SK-N-SH (cell line): ENCODE results near the gene SKA2. TPM values are rescaled to one million over a fixed set of nuclear protein-coding genes. Genes with fewer than 3 reads are reported as not detected.

Experiments
- CTCF ChIA-PET: fragments of 300-600, 350-600 bp; formaldehyde crosslinking; extraction: SDS; loops from one replicate; lab custom pipeline; 2021; lab: Yijun Ruan, JAX
- POLR2A ChIA-PET: fragments of 350-600 bp; sonication (Branson Sonifier 250); formaldehyde crosslinking; extraction: SDS; loops from one replicate; lab custom pipeline; 2020; ENCODE audit warnings: antibody characterized with exemption, inconsistent platforms; lab: Yijun Ruan, JAX
- DNase-seq: peaks from one replicate; pipeline ENCODE4 v3.0.0; 2012
- H2AFZ ChIP-seq: fragments of 200-600 bp; sonication (generic); 2 replicates; pipeline ENCODE4 v1.8.1; 2016; ENCODE audit warnings: antibody characterized with exemption, mild to moderate bottlenecking, low read depth
- H3F3A ChIP-seq: fragments of 200-600 bp; sonication (generic); replicated peaks from 2 replicates; pipeline ENCODE3; 2016; ENCODE audit warnings: antibody characterized with exemption, mild to moderate bottlenecking; ENCODE audit not compliant: insufficient read depth
- H3K27ac ChIP-seq, 2 experiments: fragments of 200-500 bp in 1 of 2; fragments of 200-600 bp in 1 of 2; sonication (Bioruptor generic) in 1 of 2; sonication (generic), shearing (Covaris generic) in 1 of 2; 2 replicates each; pipeline versions ENCODE4 v1.5.1 to v1.6.1; 2014 to 2016; ENCODE audit warnings: low read depth in 2 of 2, inconsistent platforms in 1 of 2, low read length in 1 of 2, mild to moderate bottlenecking in 1 of 2, mixed read lengths in 1 of 2
- H3K27me3 ChIP-seq: fragments of 200-600 bp; sonication (generic), shearing (Covaris generic); 2 replicates; pipeline ENCODE4 v1.6.1; 2016; ENCODE audit warnings: mixed run types; ENCODE audit not compliant: insufficient read depth
- H3K36me3 ChIP-seq, 2 experiments: fragments of 200-500 bp in 1 of 2; fragments of 200-600 bp in 1 of 2; sonication (Bioruptor generic) in 1 of 2; sonication (generic) in 1 of 2; replicated peaks in 1 of 2; 2 replicates each; pipeline versions ENCODE3 to v1.5.1; 2014 to 2016; ENCODE audit warnings: low read length in 1 of 2, mild to moderate bottlenecking in 1 of 2; ENCODE audit not compliant: insufficient read depth in 2 of 2, control insufficient read depth in 1 of 2
- H3K4me1 ChIP-seq, 2 experiments: fragments of 200-500 bp in 1 of 2; fragments of 200-600 bp in 1 of 2; sonication (Bioruptor generic) in 1 of 2; sonication (generic), shearing (Covaris generic) in 1 of 2; 2 replicates each; pipeline versions ENCODE4 v1.5.1 to v1.6.1; 2014 to 2016; ENCODE audit warnings: low read depth in 1 of 2, low read length in 1 of 2, mixed run types in 1 of 2; ENCODE audit not compliant: insufficient read depth in 2 of 2, control insufficient read depth in 1 of 2
- H3K4me2 ChIP-seq: fragments of 200-600 bp; sonication (generic), shearing (Covaris generic); 2 replicates; pipeline ENCODE4 v1.6.1; 2017; ENCODE audit warnings: mixed run types
- H3K4me3 ChIP-seq, 2 experiments: fragments of 200-500 bp in 1 of 2; fragments of 200-600 bp in 1 of 2; sonication (Bioruptor generic) in 1 of 2; sonication (generic), shearing (Covaris generic) in 1 of 2; 2 replicates each; pipeline versions ENCODE4 v1.5.1 to v1.8.1; 2014 to 2016; ENCODE audit warnings: low read depth in 2 of 2, inconsistent platforms in 1 of 2, low read length in 1 of 2, mild to moderate bottlenecking in 1 of 2, mixed read lengths in 1 of 2, moderate library complexity in 1 of 2
- H3K79me2 ChIP-seq: fragments of 200-600 bp; sonication (generic); 2 replicates; pipeline ENCODE4 v1.8.1; 2017; ENCODE audit warnings: mild to moderate bottlenecking; ENCODE audit not compliant: insufficient read depth
- H3K9ac ChIP-seq: fragments of 200-600 bp; sonication (generic); 2 replicates; pipeline ENCODE4 v1.6.1; 2017; ENCODE audit warnings: mixed run types
- H3K9me2 ChIP-seq: fragments of 200-600 bp; sonication (generic); 2 replicates; pipeline ENCODE4 v1.6.1; 2017; ENCODE audit warnings: mixed run types
- H3K9me3 ChIP-seq: fragments of 200-600 bp; sonication (generic); 2 replicates; pipeline ENCODE4 v1.6.1; 2017; ENCODE audit warnings: mixed run types, mild to moderate bottlenecking, moderate library complexity
- H4K20me1 ChIP-seq: fragments of 200-600 bp; sonication (generic); 2 replicates; pipeline ENCODE4 v1.6.1; 2017; ENCODE audit warnings: mild to moderate bottlenecking, mixed run types; ENCODE audit not compliant: insufficient read depth
- ELF1 ChIP-seq: IDR thresholded peaks from 2 replicates; pipeline ENCODE4 v1.4.0; 2012
- EP300 ChIP-seq, 2 experiments: IDR thresholded peaks; 2 replicates each; pipeline versions ENCODE4 v1.4.0 to v1.6.1; 2012; ENCODE audit warnings: borderline replicate concordance in 1 of 2, low read depth in 1 of 2, low read length in 1 of 2
- FOSL2 ChIP-seq: IDR thresholded peaks from 2 replicates; pipeline ENCODE4 v1.4.0; 2012; ENCODE audit warnings: low read depth, mild to moderate bottlenecking, moderate library complexity, borderline replicate concordance
- GATA2 ChIP-seq: sonication (generic); formaldehyde crosslinking; IDR thresholded peaks from 2 replicates; pipeline ENCODE4 v1.5.0; 2020; ENCODE audit warnings: mild to moderate bottlenecking, missing genetic modification reagents
- MEF2A ChIP-seq: IDR thresholded peaks from 2 replicates; pipeline ENCODE4 v1.4.0; 2012; ENCODE audit warnings: low read depth, borderline replicate concordance
- NFIC ChIP-seq: IDR thresholded peaks from 2 replicates; pipeline ENCODE4 v1.4.0; 2012; ENCODE audit warnings: borderline replicate concordance
- POLR2AphosphoS5 ChIP-seq: IDR thresholded peaks from 2 replicates; pipeline ENCODE4 v1.6.1; 2012; ENCODE audit warnings: low read depth, low read length
- RCOR1 ChIP-seq: fragments of 150-350 bp; IDR thresholded peaks from 2 replicates; pipeline ENCODE4 v1.6.1; 2017; ENCODE audit warnings: antibody characterized with exemption, low read length
- RXRA ChIP-seq: IDR thresholded peaks from 2 replicates; pipeline ENCODE4 v1.4.0; 2012; ENCODE audit warnings: low read depth, mild to moderate bottlenecking, borderline replicate concordance
- SMC3 ChIP-seq: IDR thresholded peaks from 2 replicates; pipeline ENCODE4 v1.6.1; 2012; ENCODE audit warnings: low read depth, low read length, improper control_type of control experiment
- TAF1 ChIP-seq: IDR thresholded peaks from 2 replicates; pipeline ENCODE4 v1.6.1; 2012; ENCODE audit warnings: low read depth, mild to moderate bottlenecking, low read length, moderate library complexity, borderline replicate concordance
- TCF12 ChIP-seq: IDR thresholded peaks from 2 replicates; pipeline ENCODE4 v1.4.0; 2012
- polyA plus RNA-seq, 3 experiments: library from polyadenylated mRNA; depleted of rRNA; stranded (reverse); fragments of >200 nt; gene quantifications; 2 replicates each; pipeline ENCODE4 v1.2.3, GENCODE V29; 2012
- TF ChIP-seq, protein P1 (sequence below): IDR thresholded peaks from 2 replicates; pipeline ENCODE4 v1.4.0; 2012; ENCODE audit warnings: low read depth, borderline replicate concordance
- TF ChIP-seq, protein P2 (sequence below): fragments of 200-600 bp; sonication (generic); IDR thresholded peaks from 2 replicates; pipeline ENCODE4 v1.6.1; 2017; ENCODE audit warnings: antibody characterized with exemption, mild to moderate bottlenecking, moderate library complexity
- TF ChIP-seq, protein P3 (sequence below): IDR thresholded peaks from 2 replicates; pipeline ENCODE4; 2012

The SKA2 gene
- polyA plus RNA-seq, 1 of the 3 experiments (the other 2 are of a cell fraction): 12.8 TPM

DNA sequence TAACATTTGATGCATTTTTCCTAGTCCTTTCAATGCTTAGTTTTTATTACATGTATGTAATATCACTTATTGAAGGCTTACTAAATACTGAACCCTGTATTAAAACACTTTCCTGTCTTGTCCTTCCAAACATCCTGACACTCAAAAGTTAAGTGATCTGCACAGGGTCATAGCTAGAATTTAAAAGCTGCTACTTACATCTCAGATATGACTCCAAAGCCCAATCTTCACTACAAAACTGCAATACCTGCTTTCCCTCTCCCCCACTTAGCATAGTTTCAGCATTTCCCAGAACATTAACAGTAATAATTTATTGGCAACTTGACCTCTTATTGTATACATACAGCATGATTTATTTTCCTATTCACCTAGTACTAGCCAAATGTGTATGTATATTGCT, 44.0 kb downstream of the SKA2 start:
- Histone ChIP-seq H3K9me3 (no peaks in the 10 kb centered on the region), H3K4me3 (no peak overlapping the region), H3K9me2 (no peaks in the 10 kb centered on the region), H3K36me3 (peaks cover 20 to 33% of the 10 kb centered on the region in 2 experiments), H4K20me1 (no peaks in the 10 kb centered on the region), H3K27ac (no peak overlapping the region), H3K79me2 (peaks cover 49% of the 10 kb centered on the region), H3K9ac (no peak overlapping the region), H2AFZ (no peak overlapping the region), H3K4me2 (no peak overlapping the region), H3F3A (peaks cover 7% of the 10 kb centered on the region), H3K27me3 (no peaks in the 10 kb centered on the region), H3K4me1 (peaks cover 0 to 3% of the 10 kb centered on the region in 2 experiments; a peak in 2 of 4 replicates)
- ChIA-PET POLR2A (no interaction called here), CTCF (interaction anchor here (2.0 kb wide), 1 partner anchor 14 kb away, joined by 4 read pairs; no protein-coding TSS in a partner anchor)
- no peak for DNase-seq
- TF ChIP-seq MEF2A (no peak), TCF12 (no peak), FOSL2 (no peak), RCOR1 (no peak), ELF1 (no peak), GATA2 (CRISPR knock-in tag) (no peak), EP300 (IDR thresholded peaks at IDR 0.05; ENCODE audit: borderline replicate concordance in 1 of 2, low read depth in 1 of 2, low read length in 1 of 2) (no peak), RXRA (no peak), SMC3 (no peak), TAF1 (no peak), NFIC (no peak), POLR2AphosphoS5 (no peak)
- TF ChIP-seq, protein P1, sequence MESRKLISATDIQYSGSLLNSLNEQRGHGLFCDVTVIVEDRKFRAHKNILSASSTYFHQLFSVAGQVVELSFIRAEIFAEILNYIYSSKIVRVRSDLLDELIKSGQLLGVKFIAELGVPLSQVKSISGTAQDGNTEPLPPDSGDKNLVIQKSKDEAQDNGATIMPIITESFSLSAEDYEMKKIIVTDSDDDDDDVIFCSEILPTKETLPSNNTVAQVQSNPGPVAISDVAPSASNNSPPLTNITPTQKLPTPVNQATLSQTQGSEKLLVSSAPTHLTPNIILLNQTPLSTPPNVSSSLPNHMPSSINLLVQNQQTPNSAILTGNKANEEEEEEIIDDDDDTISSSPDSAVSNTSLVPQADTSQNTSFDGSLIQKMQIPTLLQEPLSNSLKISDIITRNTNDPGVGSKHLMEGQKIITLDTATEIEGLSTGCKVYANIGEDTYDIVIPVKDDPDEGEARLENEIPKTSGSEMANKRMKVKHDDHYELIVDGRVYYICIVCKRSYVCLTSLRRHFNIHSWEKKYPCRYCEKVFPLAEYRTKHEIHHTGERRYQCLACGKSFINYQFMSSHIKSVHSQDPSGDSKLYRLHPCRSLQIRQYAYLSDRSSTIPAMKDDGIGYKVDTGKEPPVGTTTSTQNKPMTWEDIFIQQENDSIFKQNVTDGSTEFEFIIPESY: no peak
- TF ChIP-seq, protein P2, sequence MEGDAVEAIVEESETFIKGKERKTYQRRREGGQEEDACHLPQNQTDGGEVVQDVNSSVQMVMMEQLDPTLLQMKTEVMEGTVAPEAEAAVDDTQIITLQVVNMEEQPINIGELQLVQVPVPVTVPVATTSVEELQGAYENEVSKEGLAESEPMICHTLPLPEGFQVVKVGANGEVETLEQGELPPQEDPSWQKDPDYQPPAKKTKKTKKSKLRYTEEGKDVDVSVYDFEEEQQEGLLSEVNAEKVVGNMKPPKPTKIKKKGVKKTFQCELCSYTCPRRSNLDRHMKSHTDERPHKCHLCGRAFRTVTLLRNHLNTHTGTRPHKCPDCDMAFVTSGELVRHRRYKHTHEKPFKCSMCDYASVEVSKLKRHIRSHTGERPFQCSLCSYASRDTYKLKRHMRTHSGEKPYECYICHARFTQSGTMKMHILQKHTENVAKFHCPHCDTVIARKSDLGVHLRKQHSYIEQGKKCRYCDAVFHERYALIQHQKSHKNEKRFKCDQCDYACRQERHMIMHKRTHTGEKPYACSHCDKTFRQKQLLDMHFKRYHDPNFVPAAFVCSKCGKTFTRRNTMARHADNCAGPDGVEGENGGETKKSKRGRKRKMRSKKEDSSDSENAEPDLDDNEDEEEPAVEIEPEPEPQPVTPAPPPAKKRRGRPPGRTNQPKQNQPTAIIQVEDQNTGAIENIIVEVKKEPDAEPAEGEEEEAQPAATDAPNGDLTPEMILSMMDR: no peak
- TF ChIP-seq, protein P3, sequence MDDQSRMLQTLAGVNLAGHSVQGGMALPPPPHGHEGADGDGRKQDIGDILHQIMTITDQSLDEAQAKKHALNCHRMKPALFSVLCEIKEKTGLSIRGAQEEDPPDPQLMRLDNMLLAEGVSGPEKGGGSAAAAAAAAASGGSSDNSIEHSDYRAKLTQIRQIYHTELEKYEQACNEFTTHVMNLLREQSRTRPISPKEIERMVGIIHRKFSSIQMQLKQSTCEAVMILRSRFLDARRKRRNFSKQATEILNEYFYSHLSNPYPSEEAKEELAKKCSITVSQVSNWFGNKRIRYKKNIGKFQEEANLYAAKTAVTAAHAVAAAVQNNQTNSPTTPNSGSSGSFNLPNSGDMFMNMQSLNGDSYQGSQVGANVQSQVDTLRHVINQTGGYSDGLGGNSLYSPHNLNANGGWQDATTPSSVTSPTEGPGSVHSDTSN: no peak
